ENCODE measurements around the gene FAM117B.
"Not testable (repeated sequence)": the region's sequence is repeated elsewhere in the genome, so short reads cannot be mapped to it uniquely, and the experiment has no call there.

- not testable (repeated sequence) for TF ChIP-seq CTCF (IDR thresholded peaks at IDR 0.05; ENCODE audit: low read depth, low read length); POLR2A (IDR thresholded peaks at IDR 0.05; ENCODE audit: extremely low read depth, insufficient read length); MYC (IDR thresholded peaks at IDR 0.05; ENCODE audit: low read depth, low read length)
- TF ChIP-seq, protein P1, sequence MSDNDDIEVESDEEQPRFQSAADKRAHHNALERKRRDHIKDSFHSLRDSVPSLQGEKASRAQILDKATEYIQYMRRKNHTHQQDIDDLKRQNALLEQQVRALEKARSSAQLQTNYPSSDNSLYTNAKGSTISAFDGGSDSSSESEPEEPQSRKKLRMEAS (IDR thresholded peaks at IDR 0.05; ENCODE audit: low read depth, low read length): not testable (repeated sequence)
Observed at GRCh38 chr2:202675097-202675496, 40.3 kb downstream of the FAM117B start.
